Measurements from ENCODE around the gene APLF.

The APLF gene

GRCh38 chr2:68565858-68566257, 98.5 kb downstream of the APLF start:
- no peaks in the 10 kb centered on the region for H3K9me2 ChIP-seq (replicated peaks; ENCODE audit: insufficient read depth, low read length)
- no peaks in the 10 kb centered on the region for H3F3A ChIP-seq (ENCODE audit: insufficient read depth)
- no peaks in the 10 kb centered on the region for H3K79me2 ChIP-seq (ENCODE audit: insufficient read depth, low read length)
- no peak overlapping the region for H3K4me3 ChIP-seq (ENCODE audit: insufficient read depth, low read length, poor library complexity, severe bottlenecking)
- no peaks in the 10 kb centered on the region for H3K36me3 ChIP-seq (ENCODE audit: low read length)
- TF ChIP-seq EZH2phosphoT487 (conservative IDR thresholded peaks at IDR 0.05; ENCODE audit: low read length) (no peak), CTCF (IDR thresholded peaks at IDR 0.05; ENCODE audit: insufficient read depth, low read length, poor library complexity, severe bottlenecking) (no peak)
- H2AFZ ChIP-seq (ENCODE audit: low read depth, low read length, severe bottlenecking): no peak overlapping the region
- H3K4me2 ChIP-seq (ENCODE audit: low read depth, low read length, poor library complexity, severe bottlenecking): no peak overlapping the region
- H4K20me1 ChIP-seq (ENCODE audit: low read depth, low read length): no peaks in the 10 kb centered on the region
- H3K27me3 ChIP-seq (ENCODE audit: low read length): no peaks in the 10 kb centered on the region
- no peaks in the 10 kb centered on the region for H3K9me3 ChIP-seq (ENCODE audit: insufficient read depth, low read length)
- H3K9ac ChIP-seq (ENCODE audit: low read length): no peak overlapping the region
- no peak overlapping the region for H3K27ac ChIP-seq (ENCODE audit: low read depth, low read length)

GRCh38 chr2:68566362-68566761, 99.0 kb downstream of the APLF start:
- no peaks in the 10 kb centered on the region for H4K20me1 ChIP-seq (ENCODE audit: low read depth, low read length)
- H3K4me2 ChIP-seq (ENCODE audit: low read depth, low read length, poor library complexity, severe bottlenecking): no peak overlapping the region
- H3K9ac ChIP-seq (ENCODE audit: low read length): no peak overlapping the region
- no peaks in the 10 kb centered on the region for H3K9me3 ChIP-seq (ENCODE audit: insufficient read depth, low read length)
- H3K27me3 ChIP-seq (ENCODE audit: low read length): no peaks in the 10 kb centered on the region
- H3K4me3 ChIP-seq (ENCODE audit: insufficient read depth, low read length, poor library complexity, severe bottlenecking): no peak overlapping the region
- no peak overlapping the region for H2AFZ ChIP-seq (ENCODE audit: low read depth, low read length, severe bottlenecking)
- H3K79me2 ChIP-seq (ENCODE audit: insufficient read depth, low read length): no peaks in the 10 kb centered on the region
- no peaks in the 10 kb centered on the region for H3K36me3 ChIP-seq (ENCODE audit: low read length)
- H3K9me2 ChIP-seq (replicated peaks; ENCODE audit: insufficient read depth, low read length): no peaks in the 10 kb centered on the region
- no peaks in the 10 kb centered on the region for H3F3A ChIP-seq (ENCODE audit: insufficient read depth)
- no peak overlapping the region for H3K27ac ChIP-seq (ENCODE audit: low read depth, low read length)
- TF ChIP-seq CTCF (IDR thresholded peaks at IDR 0.05; ENCODE audit: insufficient read depth, low read length, poor library complexity, severe bottlenecking) (no peak), EZH2phosphoT487 (conservative IDR thresholded peaks at IDR 0.05; ENCODE audit: low read length) (no peak)

- Histone ChIP-seq H4K20me1 (ENCODE audit: low read depth, low read length) (no peaks in the 10 kb centered on the region), H3K36me3 (ENCODE audit: low read length) (no peaks in the 10 kb centered on the region), H3K27me3 (ENCODE audit: low read length) (no peaks in the 10 kb centered on the region), H3K4me3 (ENCODE audit: insufficient read depth, low read length, poor library complexity, severe bottlenecking) (no peak overlapping the region), H3K4me2 (ENCODE audit: low read depth, low read length, poor library complexity, severe bottlenecking) (no peak overlapping the region), H3K79me2 (ENCODE audit: insufficient read depth, low read length) (no peaks in the 10 kb centered on the region), H3K9me3 (ENCODE audit: insufficient read depth, low read length) (no peaks in the 10 kb centered on the region), H3K27ac (ENCODE audit: low read depth, low read length) (no peak overlapping the region), H3K9ac (ENCODE audit: low read length) (no peak overlapping the region), H3F3A (ENCODE audit: insufficient read depth) (no peaks in the 10 kb centered on the region), H2AFZ (ENCODE audit: low read depth, low read length, severe bottlenecking) (no peak overlapping the region), H3K9me2 (replicated peaks; ENCODE audit: insufficient read depth, low read length) (no peaks in the 10 kb centered on the region)
- TF ChIP-seq EZH2phosphoT487 (conservative IDR thresholded peaks at IDR 0.05; ENCODE audit: low read length) (no peak), CTCF (IDR thresholded peaks at IDR 0.05; ENCODE audit: insufficient read depth, low read length, poor library complexity, severe bottlenecking) (no peak)
These were observed 100.7 kb downstream of the APLF start for GRCh38 chr2:68568116-68568515.
